Measurements from ENCODE around the gene THAP7. TPM values are rescaled to one million over a fixed set of nuclear protein-coding genes. Genes with fewer than 3 reads are reported as not detected.
A peak's percentile ranks its signal among the peaks of the same experiment; 100 is the strongest.

The THAP7 gene
- total RNA-seq, 1 donor from 2014 or later, result 12.2 TPM

- Histone ChIP-seq H3K79me2 (ENCODE audit: insufficient read depth, low read length) (peaks cover 40% of the 10 kb centered on the region), H3K4me3 (ENCODE audit: insufficient read depth, low read depth, low read length) (no peak overlapping the region), H3K9me3 (ENCODE audit: insufficient read depth, low read depth, low read length) (no peaks in the 10 kb centered on the region), H3K27me3 (ENCODE audit: insufficient read depth, low read length) (no peaks in the 10 kb centered on the region), H3K27ac (ENCODE audit: low read depth, low read length) (no peak overlapping the region), H4K20me1 (ENCODE audit: insufficient read depth, low read length) (peaks cover 27% of the 10 kb centered on the region), H2AFZ (ENCODE audit: low read depth, low read length) (no peak overlapping the region), H3K9ac (ENCODE audit: low read length) (peak overlapping the region; percentile 95), H3K36me3 (ENCODE audit: insufficient read depth, low read length) (no peaks in the 10 kb centered on the region), H3K4me1 (ENCODE audit: insufficient read depth, low read length) (peaks cover 23% of the 10 kb centered on the region), H3K4me2 (ENCODE audit: low read length) (peak overlapping the region; percentile 96)
- H3K27ac Mint-ChIP-seq (ENCODE audit: unreplicated experiment), result no peak overlapping the region
- TF ChIP-seq EZH2 (IDR thresholded peaks at IDR 0.05; ENCODE audit: insufficient read depth, low read length) (no peak), CTCF (IDR thresholded peaks at IDR 0.05; ENCODE audit: insufficient read depth, low read depth, low read length) (no peak)
- H3K9me3 Mint-ChIP-seq (ENCODE audit: unreplicated experiment), result no peaks in the 10 kb centered on the region
- H3K4me1 Mint-ChIP-seq (ENCODE audit: low read depth, unreplicated experiment), result no peaks in the 10 kb centered on the region
- no peaks in the 10 kb centered on the region for H3K27me3 Mint-ChIP-seq (ENCODE audit: low read depth, unreplicated experiment)
- no peak for FAIRE-seq
- H3K36me3 Mint-ChIP-seq (ENCODE audit: low read depth, unreplicated experiment), result peaks cover 3% of the 10 kb centered on the region
- no peak overlapping the region for H3K4me3 Mint-ChIP-seq (ENCODE audit: unreplicated experiment)
- DNase-seq (ENCODE audit: low read depth), result no peak
These were observed 2.3 kb downstream of the THAP7 start for GRCh38 chr22:20999350-21000206.

- FAIRE-seq (no peak), DNase-seq (ENCODE audit: low read depth) (no peak)
- no peak overlapping the region for H3K27ac ChIP-seq (ENCODE audit: low read depth, low read length)
- Mint-ChIP-seq H3K4me3 (ENCODE audit: unreplicated experiment) (no peak overlapping the region), H3K9me3 (ENCODE audit: unreplicated experiment) (no peaks in the 10 kb centered on the region), H3K27ac (ENCODE audit: unreplicated experiment) (peak overlapping the region; percentile 26), H3K4me1 (ENCODE audit: low read depth, unreplicated experiment) (no peaks in the 10 kb centered on the region), H3K36me3 (ENCODE audit: low read depth, unreplicated experiment) (peaks cover 3% of the 10 kb centered on the region), H3K27me3 (ENCODE audit: low read depth, unreplicated experiment) (no peaks in the 10 kb centered on the region)
- H3K4me2 ChIP-seq (ENCODE audit: low read length), result no peak overlapping the region
- no peaks in the 10 kb centered on the region for H3K27me3 ChIP-seq (ENCODE audit: insufficient read depth, low read length)
- H3K9ac ChIP-seq (ENCODE audit: low read length), result peak overlapping the region; percentile 22
- no peak overlapping the region for H3K4me3 ChIP-seq (ENCODE audit: insufficient read depth, low read depth, low read length)
- peaks cover 37% of the 10 kb centered on the region for H3K79me2 ChIP-seq (ENCODE audit: insufficient read depth, low read length)
- H2AFZ ChIP-seq (ENCODE audit: low read depth, low read length), result no peak overlapping the region
- H4K20me1 ChIP-seq (ENCODE audit: insufficient read depth, low read length), result peaks cover 27% of the 10 kb centered on the region
- H3K9me3 ChIP-seq (ENCODE audit: insufficient read depth, low read depth, low read length), result no peaks in the 10 kb centered on the region
- peaks cover 23% of the 10 kb centered on the region for H3K4me1 ChIP-seq (ENCODE audit: insufficient read depth, low read length)
- no peak for TF ChIP-seq CTCF (IDR thresholded peaks at IDR 0.05; ENCODE audit: insufficient read depth, low read depth, low read length)
- no peak for TF ChIP-seq EZH2 (IDR thresholded peaks at IDR 0.05; ENCODE audit: insufficient read depth, low read length)
- H3K36me3 ChIP-seq (ENCODE audit: insufficient read depth, low read length), result no peaks in the 10 kb centered on the region
These were observed 3.2 kb downstream of the THAP7 start for GRCh38 chr22:20998411-20999336.
